Lower leg skin (tissue), 3 donors: ENCODE results near the gene EMC9.

Experiments
- CTCF ChIP-seq, 3 donors: fragments of 450-650 bp; IDR thresholded peaks; one replicate each; pipeline ENCODE4 v1.5.1; 2016; ENCODE audit warnings: antibody characterized with exemption in 3 of 3, mild to moderate bottlenecking in 3 of 3, moderate library complexity in 2 of 3
- POLR2A ChIP-seq, 2 donors: fragments of 450-650 bp; IDR thresholded peaks; one replicate each; pipeline ENCODE4 v1.6.1; 2016 to 2017; ENCODE audit warnings: antibody characterized with exemption in 2 of 2, mild to moderate bottlenecking in 1 of 2, moderate library complexity in 1 of 2

- TF ChIP-seq POLR2A (IDR thresholded peaks at IDR 0.05) (no peak), CTCF (IDR thresholded peaks at IDR 0.05) (no peak)
Observed at GRCh38 chr14:24138396-24139271, 2.8 kb downstream of the EMC9 start.
